CD4-positive, alpha-beta T cell treated with Interleukin-10 for 1 hour (primary cell): ENCODE data around the gene ABCC1.
"Not testable (repeated sequence)": the region's sequence is repeated elsewhere in the genome, so short reads cannot be mapped to it uniquely, and the experiment has no call there.

Source experiments
- DNase-seq: peaks from one replicate; pipeline ENCODE4 v3.0.0-alpha.2; 2020

ABCC1 gene

GRCh38 chr16:15970743-15971439, 21.5 kb downstream of the ABCC1 start:
- DNase-seq: no peak

- DNase-seq: no peak
Measured at GRCh38 chr16:15971440-15971815, 22.0 kb downstream of the ABCC1 start.

GRCh38 chr16:15972046-15972868, 22.8 kb downstream of the ABCC1 start:
- no peak for DNase-seq

- no peak for DNase-seq
Measured at GRCh38 chr16:15973421-15973820, 24.0 kb downstream of the ABCC1 start.

GRCh38 chr16:15974057-15974456, 24.6 kb downstream of the ABCC1 start:
- DNase-seq: no peak

GRCh38 chr16:15975172-15975571, 25.8 kb downstream of the ABCC1 start:
- DNase-seq: no peak

- no peak for DNase-seq
Measured at GRCh38 chr16:15976225-15976812, 26.9 kb downstream of the ABCC1 start.

- DNase-seq: no peak
Measured at GRCh38 chr16:15976929-15977637, 27.7 kb downstream of the ABCC1 start.

- DNase-seq: no peak
Measured at GRCh38 chr16:15979801-15980200, 30.4 kb downstream of the ABCC1 start.

- no peak for DNase-seq
Measured at GRCh38 chr16:15980329-15980728, 30.9 kb downstream of the ABCC1 start.

- DNase-seq: no peak
Measured at GRCh38 chr16:15981382-15981781, 32.0 kb downstream of the ABCC1 start.

GRCh38 chr16:15982194-15982915, 32.9 kb downstream of the ABCC1 start:
- DNase-seq: not testable (repeated sequence)

- no peak for DNase-seq
Measured at GRCh38 chr16:15983898-15984297, 34.5 kb downstream of the ABCC1 start.

GRCh38 chr16:15985144-15985543, 35.7 kb downstream of the ABCC1 start:
- no peak for DNase-seq

GRCh38 chr16:15986261-15986660, 36.8 kb downstream of the ABCC1 start:
- DNase-seq: no peak

- no peak for DNase-seq
Measured at GRCh38 chr16:15988268-15989013, 39.0 kb downstream of the ABCC1 start.

- DNase-seq: no peak
Measured at GRCh38 chr16:15990902-15991301, 41.5 kb downstream of the ABCC1 start.

GRCh38 chr16:15993128-15993527, 43.7 kb downstream of the ABCC1 start:
- DNase-seq: no peak

GRCh38 chr16:15993541-15993940, 44.1 kb downstream of the ABCC1 start:
- DNase-seq: no peak

GRCh38 chr16:15993946-15994665, 44.7 kb downstream of the ABCC1 start:
- no peak for DNase-seq

- no peak for DNase-seq
Measured at GRCh38 chr16:15996432-15997109, 47.2 kb downstream of the ABCC1 start.
